Measurements from ENCODE around the gene PNPO.

PNPO gene

DNA sequence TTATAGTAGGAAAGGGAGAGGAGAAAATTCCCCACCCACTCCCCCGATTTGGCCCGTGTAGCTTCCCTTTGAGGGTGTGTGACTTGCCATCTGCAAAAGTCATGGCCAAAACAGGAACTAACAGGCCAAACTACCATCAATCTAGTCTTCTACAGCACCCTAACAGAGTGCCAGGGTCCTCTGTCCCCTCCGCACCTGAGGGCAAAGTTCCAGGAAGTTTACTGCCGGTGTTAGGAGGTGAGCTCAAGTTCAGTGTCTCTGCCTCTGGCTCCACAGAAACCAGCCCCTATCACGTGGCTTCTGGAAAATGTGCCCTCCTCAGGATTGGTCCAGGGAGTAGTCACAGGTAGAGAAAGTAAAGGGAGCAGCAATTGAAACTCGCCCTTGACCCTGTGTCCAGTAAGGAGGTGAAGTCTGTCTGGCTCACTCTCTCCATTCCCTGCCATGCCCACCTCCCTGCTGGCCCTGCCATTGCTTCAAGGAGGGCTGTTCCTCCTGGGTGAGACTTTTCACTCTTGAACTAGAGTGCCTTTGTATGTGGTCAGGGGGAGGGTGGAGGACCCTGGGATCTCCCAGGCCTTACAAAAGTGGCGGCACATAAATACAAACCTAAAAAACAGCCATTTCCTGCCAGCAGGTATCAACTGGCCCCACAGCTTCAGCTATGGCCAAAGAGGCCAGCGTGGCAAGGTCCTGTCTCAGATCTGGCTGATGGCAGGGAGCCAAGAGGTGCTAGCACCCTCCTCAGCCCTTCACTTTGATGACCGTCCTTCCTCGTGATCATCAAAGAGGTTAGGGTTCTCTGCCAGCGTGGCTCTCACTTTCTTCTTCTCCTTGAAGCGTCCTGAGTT is 11.0 kb downstream of the PNPO start:
- no peak for DNase-seq

DNA sequence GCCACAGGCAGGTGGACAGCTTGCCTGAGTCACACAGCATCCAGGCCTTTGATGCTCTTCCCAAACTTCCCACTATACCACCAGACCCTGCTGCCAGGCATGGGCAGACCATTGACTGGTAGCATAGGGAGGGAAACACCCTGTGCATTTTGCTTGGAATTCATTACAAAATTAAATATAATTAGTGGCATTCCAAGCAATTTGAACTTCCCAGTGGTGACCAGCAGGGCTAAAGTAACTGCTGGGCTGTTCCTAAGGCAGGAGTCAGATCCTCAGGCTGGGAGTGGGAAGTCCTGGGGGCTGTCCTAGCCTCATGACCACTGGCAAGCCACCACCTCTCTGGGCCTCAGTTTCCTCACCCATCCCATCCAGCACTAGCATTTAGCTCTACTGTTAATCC is 12.5 kb downstream of the PNPO start:
- no peak for DNase-seq

GRCh38 chr17:47955497-47956461 is 14.4 kb downstream of the PNPO start:
- DNase-seq, result no peak

GRCh38 chr17:47956791-47957590 is 15.6 kb downstream of the PNPO start:
- no peak for DNase-seq

- no peak for DNase-seq
Observed at GRCh38 chr17:47957591-47958490, 16.5 kb downstream of the PNPO start, which contains the start of gene PRR15L. PRR15L (minus strand) TSS chr17:47957883; CDS start chr17:47953234, 4,649 bp downstream.

- no peak for DNase-seq
Observed at GRCh38 chr17:47959825-47960655, 18.7 kb downstream of the PNPO start.

GRCh38 chr17:47961406-47961805 is 20.0 kb downstream of the PNPO start:
- no peak for DNase-seq

DNA sequence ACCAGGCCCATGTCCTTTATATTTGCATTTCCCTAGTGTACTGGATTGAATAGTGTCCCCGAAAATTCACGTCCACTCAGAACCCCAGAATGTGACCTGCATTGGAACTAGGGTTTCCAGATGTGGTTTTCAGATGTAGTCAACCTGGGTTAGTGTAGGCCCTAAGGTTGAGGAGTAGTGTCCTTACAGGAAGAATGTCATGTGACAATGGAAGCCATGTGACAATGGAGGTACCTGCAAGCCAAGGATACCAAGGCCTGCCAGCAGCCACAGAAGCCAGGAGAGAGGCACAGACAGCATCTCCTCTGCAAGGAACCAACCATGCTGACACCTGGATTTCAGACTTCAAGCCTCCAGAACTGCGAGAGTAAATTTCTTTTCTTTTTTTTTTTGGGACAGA is 21.5 kb downstream of the PNPO start:
- DNase-seq, result no peak

DNA sequence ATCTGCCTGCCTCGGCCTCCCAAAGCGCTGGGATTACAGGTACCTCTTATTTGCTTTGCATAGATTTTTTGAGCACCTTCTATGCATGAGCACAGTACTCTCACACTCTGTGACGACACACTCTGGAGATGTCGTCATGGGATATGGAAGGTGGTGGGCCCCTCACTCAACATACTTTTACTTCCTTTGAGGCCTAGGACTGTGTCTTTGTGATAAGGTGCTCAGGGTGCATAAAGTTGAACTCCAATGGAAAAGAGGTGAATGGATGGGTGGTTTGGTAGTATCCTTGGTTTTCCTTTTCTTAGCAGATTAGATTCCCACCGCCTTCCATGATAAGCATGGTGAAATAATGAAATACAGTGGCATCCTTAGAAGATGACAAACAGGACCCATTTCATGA is 23.5 kb downstream of the PNPO start:
- DNase-seq, result no peak

DNA sequence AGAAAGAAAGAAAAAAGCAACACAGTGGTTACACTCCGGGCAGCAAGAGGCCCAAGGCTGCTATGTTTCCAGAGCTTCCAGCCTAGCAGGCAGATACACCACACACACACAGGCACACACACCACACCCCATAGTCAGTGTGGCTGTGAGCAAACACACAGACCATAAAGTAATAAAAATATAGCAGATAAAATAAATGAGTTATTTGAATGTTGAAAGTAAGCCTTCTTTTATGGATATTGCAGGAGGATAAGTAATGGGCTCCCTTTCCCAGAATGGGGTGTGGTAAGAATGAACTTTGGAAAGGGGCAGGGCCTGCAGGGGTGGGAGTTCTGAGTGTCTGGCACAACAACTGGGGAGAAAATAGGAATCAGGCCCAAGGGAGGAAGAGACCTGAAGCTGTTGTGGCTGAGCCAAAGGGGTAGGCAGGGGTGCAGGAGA is 24.7 kb downstream of the PNPO start:
- no peak for DNase-seq

- DNase-seq, result peak; percentile 87
Observed at GRCh38 chr17:47967607-47968252, 26.4 kb downstream of the PNPO start.

DNA sequence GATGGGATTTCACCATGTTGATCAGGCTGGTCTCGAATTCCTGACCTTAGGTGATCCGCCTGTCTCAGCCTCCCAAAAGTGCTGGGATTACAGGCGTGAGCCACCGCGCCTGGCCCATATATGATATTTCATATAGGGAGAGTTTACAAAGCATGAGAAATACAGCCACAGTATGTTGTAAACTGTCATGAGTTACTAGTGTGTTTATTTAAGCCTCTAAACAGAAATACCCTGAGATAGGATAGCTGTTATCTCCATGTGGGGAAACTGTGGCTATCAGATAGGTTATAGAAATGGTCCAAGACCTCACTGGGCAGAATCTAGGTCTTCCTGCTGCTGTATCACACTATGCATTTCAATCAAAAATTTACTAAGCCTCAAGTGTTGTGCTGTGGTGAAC is 27.5 kb downstream of the PNPO start:
- DNase-seq, result no peak

GRCh38 chr17:47969930-47970724 is 28.8 kb downstream of the PNPO start:
- no peak for DNase-seq

DNA sequence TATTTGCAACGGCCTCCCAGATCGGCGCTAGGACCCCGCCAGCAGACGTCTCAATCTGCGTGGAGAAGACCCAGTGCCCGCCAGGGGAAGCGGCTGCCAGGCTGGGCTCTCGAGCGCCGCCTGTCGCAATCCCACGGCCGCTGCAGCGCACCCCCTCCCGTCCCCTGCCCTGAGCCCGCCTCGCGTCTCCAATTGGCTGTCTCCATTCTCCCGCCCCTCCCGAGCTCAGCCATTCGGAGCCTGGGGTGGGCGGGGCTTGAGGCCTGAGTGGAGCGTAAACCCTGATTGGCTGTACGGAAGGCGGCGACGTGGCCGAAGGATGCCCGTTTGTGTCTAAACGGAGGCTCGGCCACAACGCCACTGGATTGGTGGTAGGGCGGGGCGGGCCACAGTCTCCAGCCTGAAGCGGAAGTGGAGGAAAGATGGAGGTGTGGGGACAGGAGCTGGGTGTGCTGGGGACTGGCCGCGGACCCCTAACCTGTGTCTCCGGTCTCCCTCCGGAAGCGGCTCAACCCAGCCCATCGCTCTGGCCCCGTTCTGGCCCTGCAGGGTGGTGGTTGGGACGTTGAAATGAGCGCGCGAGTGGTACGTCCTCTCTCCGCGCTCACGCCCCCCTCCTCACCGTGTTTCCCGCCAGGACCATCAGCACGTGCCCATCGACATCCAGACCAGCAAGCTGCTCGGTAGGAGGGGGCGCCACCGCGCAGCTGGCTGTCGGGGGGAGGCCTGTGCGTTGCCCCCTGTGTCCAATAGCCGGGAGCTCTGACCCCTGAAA is 29.5 kb downstream of the PNPO start, which contains the start of gene CDK5RAP3:
TSS of gene CDK5RAP3 (plus strand) at position 389 of the 775 bp plus-strand sequence. CDS start at position 423, 34 bp downstream.
- DNase-seq, result peak; percentile 99

DNA sequence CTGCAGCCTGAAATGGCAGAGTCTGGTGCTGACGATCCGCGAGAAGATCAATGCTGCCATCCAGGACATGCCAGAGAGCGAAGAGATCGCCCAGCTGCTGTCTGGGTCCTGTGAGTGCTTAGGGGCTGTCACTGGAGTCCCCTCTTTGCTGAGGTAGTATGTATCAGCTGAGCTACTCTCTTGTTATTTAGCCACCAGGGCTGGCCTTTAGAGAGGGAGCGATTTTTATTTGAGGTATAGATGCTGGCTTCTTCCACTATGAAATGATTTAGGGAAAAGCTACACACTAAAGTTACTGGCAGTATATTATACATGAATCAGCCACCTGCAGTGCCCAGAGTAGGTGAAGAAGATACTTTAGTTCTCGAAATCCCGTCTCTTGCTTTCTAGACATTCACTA is 32.2 kb downstream of the PNPO start:
- no peak for DNase-seq

GRCh38 chr17:47975189-47975822 is 33.9 kb downstream of the PNPO start:
- DNase-seq, result no peak

DNA sequence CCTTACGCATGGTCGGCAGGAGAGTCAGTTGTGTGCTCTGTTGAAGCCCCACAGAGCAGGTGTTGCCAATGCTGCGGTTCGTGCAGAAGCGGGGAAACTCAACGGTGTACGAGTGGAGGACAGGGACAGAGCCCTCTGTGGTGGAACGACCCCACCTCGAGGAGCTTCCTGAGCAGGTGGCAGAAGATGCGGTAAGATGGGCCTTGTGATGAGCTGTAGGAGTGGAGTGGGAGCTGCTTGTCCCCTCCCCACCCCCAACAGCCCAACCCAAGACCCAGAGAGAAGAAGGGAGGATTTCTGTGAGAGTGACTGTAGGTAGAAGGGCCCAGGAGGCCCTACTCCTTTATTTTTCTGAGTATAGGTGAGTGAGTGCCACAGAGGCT is 34.4 kb downstream of the PNPO start:
- no peak for DNase-seq

GRCh38 chr17:47978324-47978723 is 37.0 kb downstream of the PNPO start:
- DNase-seq, result peak; percentile 51

All from fibroblast of skin of right quadriceps (primary cell).